Omental fat pad (tissue), 4 donors: ENCODE data around the gene AP1M1. TPM values are rescaled to one million over a fixed set of nuclear protein-coding genes. Genes with fewer than 3 reads are reported as not detected.

Source experiments
- ATAC-seq: fragments of 150-250 bp; one replicate; pipeline ENCODE4 v1.9.1; 2016; ENCODE audit warnings: mild to moderate bottlenecking, moderate library complexity; ENCODE audit not compliant: low FRiP score
- DNase-seq: peaks from one replicate; pipeline ENCODE4 v3.0.0-alpha.2; 2019; ENCODE audit warnings: low spot score
- CTCF ChIP-seq, 3 donors: fragments of 450-650 bp; IDR thresholded peaks; one replicate each; pipeline ENCODE4 v1.5.1; 2016 to 2017; ENCODE audit warnings: antibody characterized with exemption in 3 of 3, mild to moderate bottlenecking in 3 of 3, moderate library complexity in 2 of 3
- total RNA-seq, 4 donors: library from RNA; depleted of rRNA; stranded (reverse); fragments of >200 nt; gene quantifications; one replicate each; pipeline ENCODE4 v1.1.0, GENCODE V29; 2016

Gene AP1M1
- total RNA-seq, 4 donors from 2014 or later: 92.0 to 154 (median 111) TPM

DNA sequence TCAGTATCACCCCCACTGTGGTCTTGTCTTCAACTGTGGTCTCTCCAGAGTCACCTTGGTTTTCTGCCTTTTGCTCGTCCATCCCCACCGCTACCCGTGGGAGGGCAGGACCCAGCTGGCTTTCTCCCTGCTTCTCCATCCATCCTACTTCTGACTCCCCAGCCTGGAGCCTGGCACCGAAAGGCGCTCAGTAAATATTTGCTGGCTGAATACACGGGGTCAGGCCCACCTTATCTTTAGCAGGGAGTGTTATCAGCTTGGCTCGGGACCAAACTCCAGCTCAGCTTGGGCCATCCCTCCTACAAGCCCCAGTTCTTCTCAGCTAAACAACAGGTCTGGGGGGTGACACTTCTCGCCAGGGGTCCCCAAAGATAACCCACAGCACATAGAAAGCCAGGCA, 64.9 kb downstream of the AP1M1 start:
- DNase-seq (no peak), ATAC-seq (peak; percentile 79)
- no peak for TF ChIP-seq CTCF (IDR thresholded peaks at IDR 0.05)

GRCh38 chr19:16263141-16263761, 65.5 kb downstream of the AP1M1 start:
- DNase-seq: no peak
- no peak for TF ChIP-seq CTCF (IDR thresholded peaks at IDR 0.05)
- ATAC-seq: no peak

DNA sequence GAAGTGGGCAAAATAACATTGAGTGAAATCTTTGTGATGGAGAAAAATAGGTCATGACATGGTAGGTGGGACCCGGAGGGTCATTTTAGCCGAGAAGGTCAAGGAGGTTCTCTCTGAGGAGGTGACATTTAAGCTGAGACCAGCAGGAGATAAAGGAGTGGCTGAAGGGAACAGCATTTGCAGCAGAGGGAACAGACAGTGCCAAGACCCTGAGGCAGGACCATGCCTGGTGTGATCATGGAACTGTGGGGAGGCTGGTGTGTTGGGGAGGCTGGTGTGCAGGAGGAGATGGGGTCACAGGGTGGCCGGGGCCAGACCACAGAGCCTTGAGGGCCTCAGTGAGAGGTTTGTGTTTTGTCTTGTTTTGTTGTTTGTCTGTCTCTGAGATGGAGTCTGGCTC, 67.5 kb downstream of the AP1M1 start:
- no peak for TF ChIP-seq CTCF (IDR thresholded peaks at IDR 0.05)
- ATAC-seq (no peak), DNase-seq (no peak)

GRCh38 chr19:16265890-16266585, 68.3 kb downstream of the AP1M1 start:
- ATAC-seq (no peak), DNase-seq (no peak)
- TF ChIP-seq CTCF (IDR thresholded peaks at IDR 0.05): no peak

DNA sequence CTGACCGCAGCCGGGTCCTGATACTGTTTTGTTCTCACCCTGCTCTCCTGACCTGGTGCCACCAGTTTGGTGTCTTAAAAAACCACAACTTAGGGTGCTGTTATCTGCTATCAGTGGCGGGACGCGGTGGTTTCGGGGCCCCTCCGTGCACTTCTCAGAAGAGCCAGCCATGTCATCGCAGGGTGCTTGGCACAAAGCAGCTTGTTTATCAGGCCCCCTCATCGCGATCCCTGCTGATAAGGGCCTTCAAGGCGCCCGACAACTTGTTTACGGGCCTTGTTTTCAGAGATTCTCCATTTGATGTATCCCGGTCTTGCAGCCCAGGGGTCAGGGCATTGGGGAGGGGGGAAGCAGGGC, 68.9 kb downstream of the AP1M1 start:
- DNase-seq: no peak
- ATAC-seq: no peak
- TF ChIP-seq CTCF (IDR thresholded peaks at IDR 0.05): no peak

DNA sequence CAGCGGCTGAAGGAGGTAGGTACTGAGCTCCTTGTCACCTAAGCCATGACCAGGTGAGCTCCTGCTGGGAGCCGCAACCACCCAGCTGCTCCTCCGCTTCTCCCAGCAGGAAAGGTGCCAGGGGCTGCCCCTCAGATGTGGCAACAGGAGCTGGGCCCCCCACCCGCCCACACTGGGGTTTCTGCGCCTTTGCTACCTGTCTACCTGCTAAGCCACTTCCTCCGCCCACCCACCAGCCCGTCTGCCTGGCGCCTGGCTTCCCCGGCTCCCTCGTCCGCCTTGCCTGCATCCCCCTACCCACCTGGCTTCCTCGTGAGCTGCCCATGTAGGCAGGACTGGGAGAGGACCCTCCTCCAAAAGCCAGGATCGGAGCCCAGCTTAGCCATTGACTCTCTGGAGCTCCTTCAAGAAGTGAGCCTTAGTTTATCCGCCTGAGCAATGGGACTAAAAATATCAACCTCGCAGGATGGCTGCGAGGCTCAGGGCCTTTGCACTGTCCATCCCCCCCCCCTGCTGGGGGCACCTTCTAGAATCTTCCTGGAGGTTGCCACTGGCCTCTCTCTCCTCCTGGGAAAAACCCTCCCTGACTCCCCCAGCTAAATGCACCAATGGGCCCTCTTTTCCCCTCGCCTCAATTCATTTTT, 71.1 kb downstream of the AP1M1 start:
- ATAC-seq: no peak
- no peak for DNase-seq
- TF ChIP-seq CTCF (IDR thresholded peaks at IDR 0.05): no peak

- no peak for ATAC-seq
Measured at GRCh38 chr19:16272945-16273344, 75.2 kb downstream of the AP1M1 start.

More at GRCh38 chr19:16272945-16273344, 75.2 kb downstream of the AP1M1 start:
- DNase-seq: no peak
- TF ChIP-seq CTCF (IDR thresholded peaks at IDR 0.05): no peak
